T-helper 2 cell treated with Interferon-gamma antibody and Interleukin-4, amounts not matched to agents 5 μg/mL and 100 μg/mL, for 36 hours (primary cell): Measurements from ENCODE around the gene BCORL1.

ENCODE experiments used
- DNase-seq: peaks from one replicate; pipeline ENCODE4 v3.0.0; 2021; ENCODE audit warnings: low spot score
- H3K27ac Mint-ChIP-seq: one replicate; pipeline ENCODE4 v1.8.0; 2021; ENCODE audit warnings: mild to moderate bottlenecking, mixed read lengths
- H3K27me3 Mint-ChIP-seq: one replicate; pipeline ENCODE4 v1.8.0; 2021; ENCODE audit warnings: low read depth, mixed read lengths
- H3K36me3 Mint-ChIP-seq: one replicate; pipeline ENCODE4 v1.8.0; 2021; ENCODE audit warnings: low read depth, mixed read lengths
- H3K4me1 Mint-ChIP-seq: one replicate; pipeline ENCODE4 v1.8.0; 2021; ENCODE audit warnings: low read depth, mixed read lengths
- H3K4me3 Mint-ChIP-seq: one replicate; pipeline ENCODE4 v1.8.0; 2022; ENCODE audit warnings: mild to moderate bottlenecking, moderate library complexity, mixed read lengths
- H3K9me3 Mint-ChIP-seq: one replicate; pipeline ENCODE4 v1.8.0; 2021; ENCODE audit warnings: mixed read lengths

The BCORL1 gene

DNA sequence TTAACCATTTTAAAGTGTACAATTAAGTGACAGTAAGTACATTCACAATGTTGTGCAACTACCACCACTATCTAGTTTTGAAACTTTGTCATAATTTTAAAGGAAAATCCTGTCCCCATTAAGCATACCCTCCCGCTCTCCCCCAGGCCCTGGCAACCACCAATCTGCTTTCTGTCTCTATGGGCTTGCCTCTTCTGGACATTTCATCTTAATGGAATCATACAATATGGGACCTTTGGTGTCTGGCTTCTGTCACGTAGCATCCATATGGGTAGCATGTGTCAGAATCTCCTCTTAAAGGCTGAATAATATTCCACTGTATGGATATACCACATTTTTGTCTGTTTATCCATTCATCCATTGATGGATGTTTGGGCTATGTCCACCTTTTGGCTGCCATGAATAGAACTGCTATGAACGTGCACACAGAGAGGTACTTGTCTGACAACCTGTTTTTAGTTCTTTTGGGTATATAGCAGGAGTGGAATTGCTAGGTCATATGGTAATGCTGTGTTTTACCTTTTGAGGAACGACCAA, 66.3 kb downstream of the BCORL1 start:
- H3K9me3 Mint-ChIP-seq, result no peaks in the 10 kb centered on the region
- no peak for DNase-seq
- H3K4me3 Mint-ChIP-seq, result no peak overlapping the region
- no peaks in the 10 kb centered on the region for H3K4me1 Mint-ChIP-seq
- H3K36me3 Mint-ChIP-seq, result peaks cover 7% of the 10 kb centered on the region
- H3K27me3 Mint-ChIP-seq, result no peaks in the 10 kb centered on the region
- H3K27ac Mint-ChIP-seq, result no peak overlapping the region

DNA sequence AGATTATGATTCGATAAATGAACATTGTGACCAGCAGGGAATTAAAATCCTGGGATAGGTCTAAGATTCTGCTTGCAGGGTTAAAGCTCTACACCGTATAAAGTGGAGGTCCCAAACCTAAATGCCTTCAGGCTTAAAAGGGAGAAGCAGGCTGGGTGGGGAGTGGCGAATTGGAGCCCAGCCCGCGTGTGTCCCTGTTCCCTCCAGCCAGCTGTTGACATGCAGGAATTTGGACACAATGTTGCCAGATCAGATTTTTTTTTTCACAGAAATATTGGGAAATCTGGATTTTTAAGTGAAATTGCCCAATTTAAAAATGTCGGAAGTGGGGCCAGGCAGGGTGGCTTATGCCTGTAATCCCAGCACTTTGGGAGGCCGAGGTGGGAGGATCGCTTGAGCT, 67.4 kb downstream of the BCORL1 start:
- Mint-ChIP-seq H3K27me3 (no peaks in the 10 kb centered on the region), H3K36me3 (peaks cover 8% of the 10 kb centered on the region), H3K9me3 (no peaks in the 10 kb centered on the region), H3K27ac (no peak overlapping the region), H3K4me1 (no peaks in the 10 kb centered on the region), H3K4me3 (no peak overlapping the region)
- no peak for DNase-seq

DNA sequence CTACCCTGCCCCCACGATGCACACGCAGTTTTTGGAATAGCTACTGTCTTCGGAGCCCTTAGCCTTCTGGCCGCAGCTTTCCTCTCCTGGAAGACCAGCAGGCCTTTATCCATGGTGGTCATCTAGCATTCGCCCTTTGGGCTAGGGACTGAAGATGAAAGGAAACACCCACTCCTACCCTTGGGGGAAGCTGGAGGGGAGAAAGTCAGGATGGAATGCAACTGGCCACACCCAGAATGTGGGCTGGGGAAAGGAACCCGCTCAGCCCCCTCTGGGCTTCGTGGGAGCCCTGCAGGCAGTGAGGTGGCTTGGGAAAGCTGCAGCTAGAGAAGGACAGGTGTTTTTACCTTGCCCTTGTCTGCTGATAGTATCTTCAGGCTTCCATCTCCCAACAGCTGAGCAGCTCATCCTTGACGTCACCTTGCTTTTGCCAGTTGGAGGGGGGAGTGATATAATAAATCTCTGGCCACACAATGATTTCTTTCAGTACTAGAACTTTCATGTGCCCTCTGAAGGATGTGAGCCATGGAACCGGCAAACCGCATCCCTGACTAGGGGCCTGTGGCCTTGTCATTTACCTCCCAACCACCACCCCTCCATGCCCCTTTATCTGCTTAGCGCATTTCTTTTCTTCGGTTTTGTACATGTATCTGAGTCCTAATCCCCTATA, 68.9 kb downstream of the BCORL1 start:
- Mint-ChIP-seq H3K4me3 (no peak overlapping the region), H3K27ac (no peak overlapping the region), H3K4me1 (no peaks in the 10 kb centered on the region), H3K9me3 (no peaks in the 10 kb centered on the region), H3K36me3 (peaks cover 8% of the 10 kb centered on the region), H3K27me3 (no peaks in the 10 kb centered on the region)
- no peak for DNase-seq

GRCh38 chrX:130053236-130053635, 70.8 kb downstream of the BCORL1 start:
- DNase-seq, result no peak
- Mint-ChIP-seq H3K27me3 (no peaks in the 10 kb centered on the region), H3K4me1 (no peaks in the 10 kb centered on the region), H3K4me3 (no peak overlapping the region), H3K36me3 (peaks cover 6% of the 10 kb centered on the region), H3K27ac (no peak overlapping the region), H3K9me3 (no peaks in the 10 kb centered on the region)

- H3K27me3 Mint-ChIP-seq, result no peaks in the 10 kb centered on the region
- no peaks in the 10 kb centered on the region for H3K9me3 Mint-ChIP-seq
- no peak overlapping the region for H3K27ac Mint-ChIP-seq
- no peak for DNase-seq
- peaks cover 1% of the 10 kb centered on the region for H3K4me1 Mint-ChIP-seq
- H3K4me3 Mint-ChIP-seq, result no peak overlapping the region
- H3K36me3 Mint-ChIP-seq, result peaks cover 3% of the 10 kb centered on the region
Observed at GRCh38 chrX:130055103-130055502, 72.7 kb downstream of the BCORL1 start.

DNA sequence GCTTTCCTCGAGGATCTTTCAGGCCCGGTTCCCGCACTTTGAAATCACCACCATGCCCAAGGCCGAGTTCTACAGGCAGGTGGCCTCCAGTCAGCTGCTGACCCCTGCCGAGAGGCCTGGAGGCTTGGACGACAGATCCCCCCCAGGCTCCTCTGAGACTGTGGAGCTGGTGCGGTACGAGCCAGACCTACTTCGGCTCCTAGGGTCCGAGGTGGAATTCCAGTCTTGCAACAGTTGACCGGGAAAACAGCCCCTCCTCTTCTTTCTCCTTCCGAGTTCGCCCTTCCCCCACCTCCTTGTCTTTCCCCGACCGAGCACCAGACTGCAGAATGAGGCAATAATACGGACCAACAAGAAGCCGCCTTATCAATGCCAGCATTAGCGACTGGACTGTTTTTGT, 73.5 kb downstream of the BCORL1 start:
- Mint-ChIP-seq H3K4me3 (no peak overlapping the region), H3K9me3 (no peaks in the 10 kb centered on the region), H3K36me3 (peaks cover 2% of the 10 kb centered on the region), H3K27me3 (no peaks in the 10 kb centered on the region), H3K4me1 (peaks cover 1% of the 10 kb centered on the region), H3K27ac (no peak overlapping the region)
- DNase-seq, result no peak

- no peaks in the 10 kb centered on the region for H3K27me3 Mint-ChIP-seq
- no peak for DNase-seq
- H3K4me1 Mint-ChIP-seq, result peaks cover 1% of the 10 kb centered on the region
- peaks cover 3% of the 10 kb centered on the region for H3K36me3 Mint-ChIP-seq
- H3K4me3 Mint-ChIP-seq, result no peak overlapping the region
- no peak overlapping the region for H3K27ac Mint-ChIP-seq
- no peaks in the 10 kb centered on the region for H3K9me3 Mint-ChIP-seq
Observed at GRCh38 chrX:130057209-130057608, 74.8 kb downstream of the BCORL1 start.

DNA sequence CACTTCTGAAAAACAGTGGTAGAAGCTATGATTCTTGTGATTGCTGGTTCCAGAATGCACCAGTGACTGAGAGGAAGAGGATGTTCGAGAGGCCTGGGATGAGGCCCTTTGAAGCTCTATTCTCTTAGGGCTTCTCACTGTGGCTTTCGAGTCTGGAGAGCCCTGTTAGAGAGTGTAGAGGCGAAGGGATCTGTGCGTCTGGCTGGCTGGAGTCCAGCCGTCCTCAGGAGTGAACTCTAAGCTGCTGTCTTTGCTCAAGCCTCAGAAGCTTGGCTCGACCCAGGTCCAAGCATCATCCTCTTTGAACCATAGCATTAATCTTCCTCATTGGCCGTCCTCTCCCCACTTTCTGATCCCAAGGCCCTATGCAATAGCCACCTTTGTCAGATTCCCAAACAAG, 76.2 kb downstream of the BCORL1 start:
- H3K9me3 Mint-ChIP-seq, result no peaks in the 10 kb centered on the region
- H3K36me3 Mint-ChIP-seq, result peaks cover 6% of the 10 kb centered on the region
- no peak overlapping the region for H3K4me3 Mint-ChIP-seq
- DNase-seq, result no peak
- H3K4me1 Mint-ChIP-seq, result peaks cover 1% of the 10 kb centered on the region
- no peaks in the 10 kb centered on the region for H3K27me3 Mint-ChIP-seq
- no peak overlapping the region for H3K27ac Mint-ChIP-seq

DNA sequence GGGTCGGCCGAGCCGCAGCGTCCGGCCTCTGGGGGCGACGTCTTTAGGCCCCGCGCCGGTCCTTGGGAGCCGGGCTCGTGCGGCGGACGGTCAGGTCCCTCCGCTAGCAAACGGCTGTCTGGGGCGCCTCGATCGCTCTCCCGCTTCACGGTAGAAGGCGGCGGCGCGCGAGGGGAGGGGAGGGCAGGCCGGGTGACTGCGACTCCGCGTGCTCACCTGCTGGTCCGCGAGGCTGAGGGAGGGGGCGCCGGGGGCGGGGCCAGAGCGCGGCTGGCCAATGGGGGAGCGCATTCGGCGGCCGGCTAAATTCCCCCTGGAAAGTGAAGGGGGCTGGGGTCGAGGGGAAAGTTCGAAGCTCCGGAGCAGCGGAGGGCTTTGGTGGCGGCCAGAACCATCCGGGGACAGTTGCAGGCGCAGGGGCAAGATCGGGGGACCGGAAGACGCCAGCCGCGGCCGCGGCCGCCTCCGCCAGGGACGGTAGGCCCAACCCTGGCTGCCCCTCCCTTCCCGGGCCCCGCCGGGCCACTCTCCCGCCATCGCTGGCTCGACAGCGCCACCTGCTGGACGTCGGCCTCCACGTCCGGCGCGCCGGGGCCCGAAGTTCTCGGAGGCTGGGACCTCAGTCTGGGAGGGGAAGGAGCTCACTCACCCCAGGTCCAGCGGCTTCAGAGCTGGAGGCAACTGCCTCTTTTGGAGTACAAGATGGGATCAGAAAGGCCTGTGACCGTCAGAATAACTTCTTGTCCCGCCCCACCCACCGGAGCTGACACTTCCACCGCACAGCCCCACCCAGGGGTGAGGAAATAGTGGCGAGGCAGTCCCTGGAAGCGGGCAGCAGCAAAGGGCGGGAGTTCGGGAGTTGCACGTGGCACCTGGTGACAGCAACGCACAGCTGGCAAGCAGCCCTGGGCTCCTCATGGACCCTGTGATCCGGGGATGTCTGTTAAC, 78.0 kb downstream of the BCORL1 start:
- Mint-ChIP-seq H3K4me3 (peak overlapping the region; percentile 77), H3K36me3 (peaks cover 15% of the 10 kb centered on the region), H3K9me3 (no peaks in the 10 kb centered on the region), H3K27me3 (no peaks in the 10 kb centered on the region), H3K27ac (peak overlapping the region; percentile 75), H3K4me1 (peaks cover 1% of the 10 kb centered on the region)
- DNase-seq, result peak; percentile 77

DNA sequence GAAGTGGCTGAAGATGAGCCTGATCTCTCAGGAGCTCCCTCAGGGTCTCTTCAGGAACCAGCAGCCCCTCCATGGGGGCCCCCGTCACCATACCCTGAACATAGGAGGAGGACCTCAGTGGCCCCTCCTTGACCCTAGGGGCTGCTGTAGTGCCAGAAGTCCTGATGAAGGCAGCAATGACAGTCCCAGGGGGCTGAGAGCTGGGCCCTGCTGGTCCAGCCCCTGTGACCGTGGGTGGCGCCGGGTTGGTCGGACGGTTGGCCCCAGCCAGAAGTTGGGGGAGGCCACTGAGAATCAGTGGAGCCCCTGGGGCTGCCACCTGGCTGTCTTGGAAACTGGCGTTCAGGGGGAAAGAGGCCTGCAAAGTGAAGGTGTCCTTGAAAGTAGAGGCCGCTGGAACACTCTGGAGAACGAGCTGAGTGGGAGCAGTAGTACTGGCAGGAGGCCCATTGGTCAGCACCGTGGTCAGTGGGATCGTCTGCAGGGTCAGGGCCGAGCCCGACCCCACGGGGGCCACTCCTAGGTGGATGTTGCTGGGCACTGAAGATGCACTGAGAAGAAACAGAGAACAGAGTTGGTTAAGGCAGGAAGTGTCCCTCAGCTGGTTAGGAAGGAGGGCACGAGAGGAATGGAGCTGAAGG, 84.7 kb downstream of the BCORL1 start:
- H3K36me3 Mint-ChIP-seq, result peaks cover 31% of the 10 kb centered on the region
- no peaks in the 10 kb centered on the region for H3K9me3 Mint-ChIP-seq
- DNase-seq, result no peak
- no peak overlapping the region for H3K27ac Mint-ChIP-seq
- H3K27me3 Mint-ChIP-seq, result no peaks in the 10 kb centered on the region
- no peaks in the 10 kb centered on the region for H3K4me1 Mint-ChIP-seq
- no peak overlapping the region for H3K4me3 Mint-ChIP-seq

- Mint-ChIP-seq H3K4me3 (no peak overlapping the region), H3K27ac (no peak overlapping the region), H3K9me3 (no peaks in the 10 kb centered on the region), H3K27me3 (no peaks in the 10 kb centered on the region), H3K4me1 (no peaks in the 10 kb centered on the region), H3K36me3 (peaks cover 22% of the 10 kb centered on the region)
- no peak for DNase-seq
Observed at GRCh38 chrX:130071611-130072344, 89.3 kb downstream of the BCORL1 start.

GRCh38 chrX:130072345-130072740, 89.9 kb downstream of the BCORL1 start:
- Mint-ChIP-seq H3K4me3 (no peak overlapping the region), H3K36me3 (peaks cover 21% of the 10 kb centered on the region), H3K27ac (no peak overlapping the region), H3K9me3 (no peaks in the 10 kb centered on the region), H3K4me1 (no peaks in the 10 kb centered on the region), H3K27me3 (no peaks in the 10 kb centered on the region)
- DNase-seq, result no peak

DNA sequence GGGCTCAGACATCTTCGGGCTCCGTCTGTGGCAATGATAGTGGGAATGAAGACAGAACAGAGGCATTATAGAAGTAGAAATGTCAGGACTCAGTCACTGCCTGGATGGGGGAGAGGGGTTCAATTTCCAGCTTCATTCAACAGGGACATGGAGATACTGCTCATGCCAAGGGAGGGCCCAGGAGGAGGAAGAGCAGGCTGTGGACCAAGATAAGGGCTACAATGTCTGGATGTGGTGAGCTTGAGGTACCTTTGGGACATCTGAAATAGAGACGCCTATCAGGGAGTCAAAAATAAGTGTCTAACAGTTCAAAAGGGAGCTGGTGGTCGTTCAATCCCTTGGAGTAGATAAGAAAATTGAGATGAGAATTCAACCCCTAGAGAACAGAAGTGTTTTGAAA, 93.3 kb downstream of the BCORL1 start:
- Mint-ChIP-seq H3K36me3 (peaks cover 26% of the 10 kb centered on the region), H3K27me3 (no peaks in the 10 kb centered on the region), H3K4me1 (peaks cover 7% of the 10 kb centered on the region), H3K4me3 (no peak overlapping the region), H3K9me3 (no peaks in the 10 kb centered on the region), H3K27ac (no peak overlapping the region)
- DNase-seq, result no peak
